ACC112 (cell line): ENCODE measurements around the gene FBXO11.

Experiments used
- H2AFZ ChIP-seq: fragments of 200-600 bp; sonication (generic); one replicate; pipeline ENCODE4 v1.6.0; 2017; ENCODE audit warnings: antibody characterized with exemption, low read length; ENCODE audit not compliant: unreplicated experiment
- H3K27ac ChIP-seq: fragments of 200-600 bp; sonication (generic); 2 replicates; pipeline ENCODE4 v1.5.1; 2014; ENCODE audit warnings: low read depth, mild to moderate bottlenecking, antibody characterized with exemption, low read length, moderate library complexity
- H3K27me3 ChIP-seq: fragments of 200-600 bp; sonication (generic); 2 replicates; pipeline ENCODE4 v1.6.1; 2014; ENCODE audit warnings: mild to moderate bottlenecking, antibody characterized with exemption, low read length, moderate library complexity, mixed read lengths; ENCODE audit not compliant: insufficient read depth
- H3K36me3 ChIP-seq: fragments of 200-600 bp; sonication (generic); 2 replicates; pipeline ENCODE4 v1.6.1; 2016; ENCODE audit warnings: mild to moderate bottlenecking, antibody characterized with exemption, low read length, moderate library complexity, mixed read lengths; ENCODE audit not compliant: insufficient read depth
- H3K4me1 ChIP-seq: fragments of 200-600 bp; sonication (generic); one replicate; pipeline ENCODE4 v1.6.1; 2016; ENCODE audit warnings: low read length, mixed read lengths; ENCODE audit not compliant: insufficient read depth, unreplicated experiment, control insufficient read depth
- H3K4me3 ChIP-seq: fragments of 200-600 bp; sonication (generic); 2 replicates; pipeline ENCODE4 v1.5.1; 2014; ENCODE audit warnings: mild to moderate bottlenecking, low read depth, low read length
- H3K79me2 ChIP-seq: fragments of 200-600 bp; sonication (generic); one replicate; pipeline ENCODE4 v1.6.0; 2016; ENCODE audit warnings: low read length; ENCODE audit not compliant: control insufficient read depth, unreplicated experiment, insufficient read depth

Gene FBXO11

DNA sequence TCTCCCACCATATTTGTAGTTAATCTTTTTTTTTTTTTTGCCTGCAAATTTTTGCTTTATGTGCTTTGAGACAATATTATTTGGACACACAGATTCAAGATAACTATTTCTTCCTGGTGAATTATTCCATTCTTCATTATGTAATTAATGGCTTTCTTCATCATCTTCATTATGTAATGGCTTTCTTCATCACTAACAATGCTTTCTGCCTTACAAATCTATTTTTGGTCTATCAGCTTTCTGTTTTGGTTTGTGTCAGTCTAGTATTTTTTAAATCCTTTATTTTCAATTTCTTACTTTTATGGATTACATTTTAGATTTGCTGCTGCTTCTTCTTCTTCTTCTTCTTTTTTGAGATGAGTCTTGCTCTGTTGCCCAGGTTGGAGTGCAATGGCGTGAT, 62.9 kb downstream of the FBXO11 start:
- Histone ChIP-seq H3K27me3 (no peaks in the 10 kb centered on the region), H3K4me3 (no peak overlapping the region), H3K79me2 (peaks cover 40% of the 10 kb centered on the region), H2AFZ (no peak overlapping the region), H3K36me3 (peaks cover 4% of the 10 kb centered on the region; the same call in 1 of the 2 replicates), H3K4me1 (no peaks in the 10 kb centered on the region), H3K27ac (no peak overlapping the region)

GRCh38 chr2:47842846-47843245, 63.5 kb downstream of the FBXO11 start:
- Histone ChIP-seq H3K27ac (no peak overlapping the region), H3K4me1 (no peaks in the 10 kb centered on the region), H3K79me2 (peaks cover 35% of the 10 kb centered on the region), H3K36me3 (peaks cover 4% of the 10 kb centered on the region; the same call in 1 of the 2 replicates), H2AFZ (no peak overlapping the region), H3K4me3 (no peak overlapping the region), H3K27me3 (no peaks in the 10 kb centered on the region)

DNA sequence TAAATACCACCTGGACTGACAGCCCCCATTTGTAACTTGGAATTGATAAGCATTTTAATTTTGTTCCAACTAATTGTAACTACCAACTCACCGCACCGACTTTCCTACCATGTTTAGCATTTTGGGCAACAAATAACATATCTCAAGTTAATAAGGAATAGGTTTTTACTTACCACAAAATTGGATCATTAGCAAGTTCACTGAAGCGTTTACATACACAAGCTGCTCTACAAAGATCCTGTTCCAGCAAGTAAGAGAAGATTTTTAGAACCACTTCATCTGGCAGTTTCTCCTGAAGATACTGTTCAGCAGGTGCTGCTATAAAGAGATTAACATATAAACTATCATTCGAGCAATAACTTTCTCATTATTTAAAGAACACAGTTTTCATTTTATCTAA, 67.6 kb downstream of the FBXO11 start:
- Histone ChIP-seq H3K4me3 (no peak overlapping the region), H3K27ac (no peak overlapping the region), H3K36me3 (peaks cover 14% of the 10 kb centered on the region; the same call in 1 of the 2 replicates), H2AFZ (no peak overlapping the region), H3K4me1 (no peaks in the 10 kb centered on the region), H3K27me3 (no peaks in the 10 kb centered on the region), H3K79me2 (peaks cover 10% of the 10 kb centered on the region)

DNA sequence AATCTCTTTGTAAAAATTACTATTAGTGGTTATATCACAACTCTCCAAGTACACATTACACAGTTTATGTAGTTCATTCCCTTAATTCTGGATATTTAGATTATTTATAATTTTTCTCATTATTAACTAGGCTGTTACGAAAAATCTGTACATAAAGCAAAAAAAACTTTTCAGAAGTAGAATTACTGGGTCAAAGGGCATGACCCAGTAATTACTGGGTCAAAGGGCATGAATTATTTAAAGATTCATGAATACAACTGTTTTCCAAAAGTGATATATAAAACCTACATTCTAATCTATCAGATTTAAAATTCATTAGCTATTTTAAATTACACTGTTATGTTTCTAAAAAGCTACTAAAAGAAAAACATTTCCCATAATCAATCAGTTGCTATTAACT, 68.0 kb downstream of the FBXO11 start:
- Histone ChIP-seq H2AFZ (no peak overlapping the region), H3K36me3 (peaks cover 14% of the 10 kb centered on the region; the same call in 1 of the 2 replicates), H3K4me1 (no peaks in the 10 kb centered on the region), H3K79me2 (peaks cover 8% of the 10 kb centered on the region), H3K27me3 (no peaks in the 10 kb centered on the region), H3K27ac (no peak overlapping the region), H3K4me3 (no peak overlapping the region)

- Histone ChIP-seq H2AFZ (no peak overlapping the region), H3K36me3 (peaks cover 25% of the 10 kb centered on the region; the same call in 1 of the 2 replicates), H3K4me3 (no peak overlapping the region), H3K27me3 (no peaks in the 10 kb centered on the region), H3K27ac (no peak overlapping the region), H3K79me2 (no peaks in the 10 kb centered on the region), H3K4me1 (no peaks in the 10 kb centered on the region)
Observed at GRCh38 chr2:47833516-47833968, 72.8 kb downstream of the FBXO11 start.

DNA sequence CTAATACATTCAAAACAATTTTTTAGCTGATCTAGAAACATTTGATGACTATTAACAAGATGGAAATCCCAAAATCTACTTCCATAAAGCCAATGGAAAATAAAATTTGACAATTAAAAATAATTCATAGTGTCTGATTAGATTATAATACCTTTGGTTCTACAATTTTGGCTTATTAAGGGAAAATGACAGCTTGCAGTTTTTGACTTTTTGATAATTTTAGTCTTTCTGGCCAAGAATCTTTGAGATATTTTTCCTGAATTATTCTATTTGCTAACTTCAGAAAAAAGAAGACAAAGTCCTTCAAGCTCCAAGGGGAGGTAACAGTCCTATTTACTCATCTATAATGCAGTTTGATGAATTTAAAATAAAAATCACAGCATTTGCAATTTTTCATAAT, 83.8 kb downstream of the FBXO11 start:
- no peak overlapping the region for H3K4me3 ChIP-seq
- H3K4me1 ChIP-seq: peaks cover 8% of the 10 kb centered on the region
- H3K79me2 ChIP-seq: no peaks in the 10 kb centered on the region
- H3K36me3 ChIP-seq: peaks cover 16% of the 10 kb centered on the region; the same call in 1 of the 2 replicates
- no peak overlapping the region for H2AFZ ChIP-seq
- no peak overlapping the region for H3K27ac ChIP-seq
- H3K27me3 ChIP-seq: no peaks in the 10 kb centered on the region

DNA sequence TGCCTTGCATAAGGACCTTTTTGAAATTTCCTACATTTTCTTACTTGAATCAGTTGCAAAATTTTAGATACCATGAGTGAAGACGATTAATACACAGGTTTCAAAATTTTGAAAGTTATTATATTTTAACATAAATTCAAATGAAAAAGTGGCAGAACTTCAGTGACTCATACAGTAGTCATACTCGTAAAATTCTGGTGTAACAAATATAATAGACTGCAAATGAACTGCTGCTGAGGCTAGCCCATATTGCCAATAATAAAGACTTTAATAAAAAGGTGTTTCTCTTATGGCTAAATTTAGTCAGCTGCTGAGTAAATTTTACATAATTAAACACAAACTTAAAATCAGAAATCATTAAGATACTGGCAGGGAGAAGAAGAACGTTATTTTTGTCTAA, 86.5 kb downstream of the FBXO11 start:
- Histone ChIP-seq H3K4me1 (peaks cover 8% of the 10 kb centered on the region), H3K79me2 (no peaks in the 10 kb centered on the region), H3K4me3 (no peak overlapping the region), H3K27me3 (no peaks in the 10 kb centered on the region), H2AFZ (no peak overlapping the region), H3K36me3 (peaks cover 29% of the 10 kb centered on the region; the same call in 1 of the 2 replicates), H3K27ac (no peak overlapping the region)

GRCh38 chr2:47818777-47819176, 87.5 kb downstream of the FBXO11 start:
- H3K27ac ChIP-seq: no peak overlapping the region
- no peak overlapping the region for H2AFZ ChIP-seq
- no peaks in the 10 kb centered on the region for H3K27me3 ChIP-seq
- H3K4me1 ChIP-seq: peaks cover 8% of the 10 kb centered on the region
- H3K4me3 ChIP-seq: no peak overlapping the region
- no peaks in the 10 kb centered on the region for H3K79me2 ChIP-seq
- H3K36me3 ChIP-seq: peaks cover 23% of the 10 kb centered on the region; the same call in 1 of the 2 replicates

- Histone ChIP-seq H3K27ac (no peak overlapping the region), H3K79me2 (no peaks in the 10 kb centered on the region), H3K36me3 (peaks cover 32% of the 10 kb centered on the region), H2AFZ (no peak overlapping the region), H3K4me1 (peaks cover 18% of the 10 kb centered on the region), H3K4me3 (no peak overlapping the region), H3K27me3 (no peaks in the 10 kb centered on the region)
Observed at GRCh38 chr2:47815764-47816163, 90.5 kb downstream of the FBXO11 start.

DNA sequence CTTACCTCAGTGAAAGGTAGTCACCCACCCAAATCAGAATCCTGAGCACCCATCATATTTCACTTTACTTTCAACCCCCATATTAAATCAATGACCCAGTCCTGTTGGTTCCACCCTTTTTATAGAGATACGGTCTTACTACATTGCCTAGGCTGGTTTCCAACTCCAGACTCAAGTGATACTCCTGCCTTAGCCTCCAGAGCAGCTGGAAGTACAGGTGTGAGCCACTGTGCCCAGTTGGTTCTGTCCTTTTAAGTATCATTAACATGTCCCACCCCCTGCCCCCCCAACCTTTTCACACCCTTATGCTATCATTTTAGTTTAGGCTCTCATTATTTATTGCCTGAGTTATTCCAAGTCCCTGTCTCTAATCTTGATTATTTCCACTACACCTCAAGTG, 94.6 kb downstream of the FBXO11 start:
- no peaks in the 10 kb centered on the region for H3K27me3 ChIP-seq
- no peak overlapping the region for H3K27ac ChIP-seq
- H3K79me2 ChIP-seq: no peaks in the 10 kb centered on the region
- no peak overlapping the region for H3K4me3 ChIP-seq
- H3K36me3 ChIP-seq: peaks cover 48% of the 10 kb centered on the region
- H3K4me1 ChIP-seq: peaks cover 15% of the 10 kb centered on the region
- H2AFZ ChIP-seq: no peak overlapping the region

DNA sequence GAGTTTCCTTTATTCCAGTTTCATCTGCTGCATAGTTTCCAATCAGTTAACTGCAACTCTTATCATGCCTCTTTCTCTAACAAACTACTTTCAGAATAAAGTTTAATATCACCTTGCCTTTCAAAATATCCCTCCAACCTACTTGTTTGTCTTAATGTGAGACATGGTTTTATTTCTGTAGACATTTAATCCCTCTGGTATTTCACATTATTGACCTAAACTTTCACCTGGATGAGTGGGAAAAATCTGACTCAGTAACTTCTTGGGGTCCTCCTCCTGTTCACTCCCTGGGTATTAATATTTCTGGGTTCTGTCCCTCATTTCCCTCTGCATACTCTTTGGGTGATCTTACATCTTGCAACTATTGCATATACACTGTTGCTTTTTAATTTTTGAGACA, 95.4 kb downstream of the FBXO11 start:
- Histone ChIP-seq H2AFZ (no peak overlapping the region), H3K79me2 (no peaks in the 10 kb centered on the region), H3K27ac (no peak overlapping the region), H3K4me1 (peaks cover 15% of the 10 kb centered on the region), H3K27me3 (no peaks in the 10 kb centered on the region), H3K36me3 (peaks cover 47% of the 10 kb centered on the region), H3K4me3 (no peak overlapping the region)
